ENCODE results near the gene IL1RAPL2.
"Not testable (repeated sequence)": the region's sequence is repeated elsewhere in the genome, so short reads cannot be mapped to it uniquely, and the experiment has no call there.

The IL1RAPL2 gene

DNA sequence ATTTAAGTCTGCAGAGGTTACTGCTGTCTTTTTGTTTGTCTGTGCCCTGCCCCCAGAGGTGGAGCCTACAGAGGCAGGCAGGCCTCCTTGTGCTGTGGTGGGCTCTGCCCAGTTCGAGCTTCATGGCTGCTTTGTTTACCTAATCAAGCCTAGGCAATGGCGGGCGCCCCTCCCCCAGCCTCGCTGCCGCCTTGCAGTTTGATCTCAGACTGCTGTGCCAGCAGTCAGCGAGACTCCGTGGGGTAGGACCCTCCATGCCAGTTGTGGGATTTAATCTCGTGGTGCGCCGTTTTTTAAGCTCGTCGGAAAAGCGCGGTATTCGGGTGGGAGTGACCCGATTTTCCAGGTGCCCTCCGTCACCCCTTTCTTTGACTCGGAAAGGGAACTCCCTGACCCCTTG lies 111.5 kb downstream of the IL1RAPL2 start:
- DNase-seq: not testable (repeated sequence)

DNA sequence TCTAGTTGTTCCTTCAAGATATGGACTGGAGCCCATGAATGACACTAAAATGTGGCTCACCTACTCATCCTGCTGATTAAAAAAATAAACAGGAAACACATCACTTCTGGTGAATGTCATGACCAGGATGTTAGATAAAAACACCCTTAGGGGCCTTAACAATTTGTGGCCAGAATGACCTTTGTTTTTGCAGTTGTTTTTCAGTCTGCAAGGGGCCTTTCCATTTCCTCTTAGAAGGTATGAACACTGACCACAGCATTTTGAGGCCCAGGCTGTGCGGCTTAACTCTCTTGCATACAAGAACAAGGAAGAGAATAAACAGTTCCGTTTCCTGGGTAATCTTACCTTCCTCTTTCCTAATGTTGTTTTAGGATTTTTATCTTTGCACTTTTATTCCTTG lies 113.2 kb downstream of the IL1RAPL2 start:
- no peak for DNase-seq

DNA sequence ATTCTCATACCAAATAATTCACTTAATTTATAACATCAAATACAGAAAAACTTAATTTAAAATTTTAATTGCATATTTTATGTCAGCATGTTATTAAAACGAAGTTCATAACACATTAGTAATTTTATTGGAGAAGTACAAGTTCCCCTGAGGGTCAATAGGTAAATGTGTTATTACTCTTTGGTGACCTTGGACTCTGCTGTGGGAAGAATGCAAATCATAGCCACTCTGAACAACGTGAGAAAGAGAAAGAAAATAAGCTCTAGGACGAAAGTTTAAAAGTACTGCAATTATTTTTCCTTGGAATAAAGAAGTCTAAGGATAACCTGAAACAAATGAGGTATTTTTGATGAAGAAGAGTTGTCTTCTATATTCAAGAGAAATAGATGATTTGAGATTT lies 115.2 kb downstream of the IL1RAPL2 start:
- DNase-seq: no peak

DNA sequence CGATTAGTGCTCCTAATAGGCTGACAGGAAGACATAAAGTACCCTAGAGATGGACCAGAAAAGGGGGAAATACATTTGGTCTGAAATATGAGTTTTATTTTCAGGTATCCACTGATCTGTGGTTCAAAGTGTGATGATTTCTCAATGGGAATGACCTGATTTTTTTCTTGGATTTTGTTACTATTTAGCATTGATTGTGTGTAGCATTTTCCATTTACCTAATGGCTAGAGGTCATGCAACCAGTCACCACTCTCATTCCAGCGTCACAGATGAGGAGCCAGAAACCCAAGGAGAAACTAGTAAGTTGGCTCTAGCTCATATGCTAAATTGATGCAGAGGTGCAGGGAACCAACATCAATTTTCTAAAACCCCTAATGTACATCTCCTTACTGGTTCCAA lies 118.1 kb downstream of the IL1RAPL2 start:
- DNase-seq: no peak

DNA sequence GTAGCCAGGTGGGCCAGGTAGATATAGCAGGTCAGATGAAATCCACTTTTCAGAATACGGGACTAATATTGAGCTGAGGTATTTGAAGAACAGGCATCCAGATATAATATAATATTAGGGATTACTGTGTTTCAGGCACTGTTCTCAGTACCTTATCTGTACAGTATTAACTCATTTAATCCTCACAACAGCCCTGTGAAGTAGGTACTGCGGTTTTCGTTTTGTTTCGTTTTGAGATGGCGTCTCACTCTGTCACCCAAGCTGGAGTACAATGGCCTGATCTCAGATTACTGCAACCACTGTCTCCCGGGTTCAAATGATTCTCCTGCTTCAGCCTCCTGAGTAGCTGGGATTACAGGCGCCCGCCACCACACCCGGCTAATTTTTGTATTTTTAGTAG lies 129.6 kb downstream of the IL1RAPL2 start:
- no peak for DNase-seq

DNA sequence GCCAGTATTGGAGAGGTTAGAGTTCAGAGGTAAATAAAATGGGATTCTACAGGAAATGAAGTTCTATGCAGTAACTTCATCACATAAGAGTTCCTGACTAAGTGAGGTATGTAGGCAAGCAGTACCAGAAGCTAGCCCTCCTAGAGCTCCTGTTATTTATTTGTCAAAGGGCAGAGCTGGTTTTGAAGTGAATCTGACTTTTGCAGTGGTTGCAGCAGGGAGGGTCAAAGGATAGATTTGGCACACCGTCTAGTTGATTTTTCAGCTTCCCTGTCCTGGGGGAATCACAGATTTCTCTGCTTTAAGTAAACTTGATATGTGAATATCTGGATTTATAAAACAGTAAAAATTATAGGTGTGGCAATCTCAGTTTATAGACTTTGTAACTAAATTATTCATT lies 130.7 kb downstream of the IL1RAPL2 start:
- no peak for DNase-seq

DNA sequence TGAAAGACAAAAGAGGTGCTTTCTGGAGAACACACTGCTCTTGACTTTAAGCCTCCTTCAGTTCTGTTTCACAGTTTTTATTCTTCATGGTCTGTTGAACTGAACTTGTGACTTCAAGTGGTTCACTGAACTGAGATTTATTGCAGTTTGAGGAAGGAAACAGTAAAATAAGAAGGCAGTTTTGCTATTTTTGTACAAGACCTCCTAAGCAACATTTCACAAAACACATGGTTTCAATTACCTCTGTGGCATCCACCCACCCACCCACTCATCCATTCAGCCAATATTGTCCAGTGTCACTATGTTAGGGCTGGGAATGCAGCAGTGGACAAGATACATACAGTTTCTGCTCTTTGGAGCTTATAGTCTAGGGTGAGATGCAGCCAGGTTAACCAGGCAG lies 131.3 kb downstream of the IL1RAPL2 start:
- no peak for DNase-seq

DNA sequence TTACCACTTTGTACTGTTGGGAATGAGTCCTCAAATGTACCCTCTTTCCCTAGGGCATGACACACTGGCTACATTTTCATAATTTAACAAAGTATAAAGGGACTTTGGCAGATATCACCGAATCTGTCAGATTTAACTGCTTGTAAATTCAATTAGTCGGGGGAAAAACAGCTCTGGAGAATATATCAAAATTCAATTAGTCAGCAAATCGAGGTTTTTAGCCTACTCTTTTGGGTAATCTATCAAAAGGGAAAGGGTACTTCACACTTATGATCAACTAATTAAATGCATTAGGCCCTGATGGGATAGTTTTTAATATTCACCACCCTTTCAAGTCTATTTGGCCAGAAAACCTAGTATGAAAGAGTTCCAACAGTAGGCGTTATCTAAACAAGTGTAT lies 141.0 kb downstream of the IL1RAPL2 start:
- DNase-seq: no peak

DNA sequence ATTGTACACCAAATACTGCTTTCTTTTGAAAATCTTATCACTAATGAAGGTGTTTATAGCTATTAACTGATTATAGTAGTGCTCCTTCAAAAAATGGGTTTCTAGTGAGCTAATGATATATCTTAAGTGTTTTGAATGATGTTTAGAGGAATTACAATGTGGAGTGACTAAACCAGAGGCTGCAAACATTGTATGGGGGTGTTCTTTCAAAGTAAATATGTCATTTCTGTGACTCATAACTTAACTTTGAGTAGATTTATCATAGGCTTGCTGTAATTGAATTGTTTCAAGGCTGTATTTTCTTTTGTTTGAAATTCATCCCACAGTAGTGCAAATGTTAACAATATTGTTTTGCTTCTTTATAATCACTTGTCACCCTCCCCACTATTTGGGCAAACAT lies 141.6 kb downstream of the IL1RAPL2 start:
- DNase-seq: no peak

DNA sequence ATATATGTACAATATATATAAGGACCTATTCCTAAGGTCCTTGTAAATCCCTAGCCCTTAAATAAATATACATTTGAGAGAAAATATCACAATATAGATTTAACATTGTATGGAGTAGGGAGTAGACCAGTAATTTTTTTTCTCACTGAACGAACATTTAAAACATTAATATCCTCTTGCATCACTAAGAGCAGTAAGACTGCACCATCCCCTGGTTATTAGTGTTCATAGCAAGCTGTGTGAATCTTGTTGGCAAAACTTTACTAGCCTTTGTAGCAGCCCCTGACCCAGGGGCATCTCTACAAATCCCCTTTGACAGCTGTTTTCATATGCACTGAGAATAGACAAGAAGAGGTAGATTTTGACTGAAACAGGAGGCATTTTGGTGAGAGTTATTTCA lies 146.5 kb downstream of the IL1RAPL2 start:
- no peak for DNase-seq

DNA sequence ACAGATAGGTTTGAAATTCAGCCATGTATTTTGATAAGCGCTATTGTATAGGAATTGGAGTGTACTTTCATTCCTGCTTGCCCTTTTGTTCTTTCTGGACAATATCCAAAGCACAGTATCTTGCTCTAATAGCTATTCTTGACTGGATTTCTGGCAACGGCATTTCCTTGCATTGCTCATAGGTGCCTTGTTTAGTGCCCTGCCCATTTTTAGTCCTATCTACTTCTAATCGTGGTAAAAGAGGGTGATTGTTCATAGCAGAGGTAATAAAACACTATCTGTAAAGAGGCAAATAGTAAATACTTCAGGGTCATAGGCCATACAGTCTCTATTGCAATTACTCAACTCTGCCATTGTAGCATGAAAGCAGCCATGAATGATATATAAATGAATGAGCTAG lies 155.9 kb downstream of the IL1RAPL2 start:
- DNase-seq: no peak

DNA sequence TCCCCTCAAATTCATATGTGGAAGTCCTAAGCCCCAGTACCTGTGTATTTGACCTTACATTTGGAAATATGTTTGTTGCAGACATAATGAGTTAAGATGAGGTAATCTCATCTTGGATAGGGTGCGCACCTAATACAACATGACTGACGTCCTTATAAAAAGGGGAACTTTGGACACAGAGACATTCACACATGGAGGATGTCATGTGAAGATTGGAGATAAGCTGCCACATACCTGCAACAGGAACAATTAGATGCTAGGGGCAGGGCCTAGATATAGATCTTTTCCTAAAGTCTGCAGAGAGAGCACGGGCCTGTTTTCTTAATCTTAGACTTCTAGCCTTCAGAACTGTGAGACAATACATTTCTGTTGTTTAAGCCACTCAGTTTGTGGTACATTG lies 162.5 kb downstream of the IL1RAPL2 start:
- DNase-seq: no peak

DNA sequence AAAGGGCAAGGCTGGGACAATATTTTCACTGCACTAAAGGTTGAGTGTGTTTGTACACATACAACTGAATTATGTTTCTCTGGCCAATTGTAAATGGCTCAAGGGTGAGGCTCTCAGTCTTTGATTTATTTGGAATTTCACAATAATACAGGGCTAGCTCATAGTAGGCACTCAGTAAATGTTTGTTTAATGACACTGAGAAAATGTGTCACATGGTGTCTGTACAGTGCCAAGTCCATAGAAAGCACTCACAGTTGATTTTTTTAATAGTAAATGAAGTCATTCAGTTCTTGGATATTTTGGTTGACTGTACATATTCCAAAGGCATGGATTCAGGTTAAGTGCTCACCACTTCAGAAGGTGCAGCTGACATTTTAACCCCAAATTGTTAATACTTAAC lies 176.4 kb downstream of the IL1RAPL2 start:
- no peak for DNase-seq

DNA sequence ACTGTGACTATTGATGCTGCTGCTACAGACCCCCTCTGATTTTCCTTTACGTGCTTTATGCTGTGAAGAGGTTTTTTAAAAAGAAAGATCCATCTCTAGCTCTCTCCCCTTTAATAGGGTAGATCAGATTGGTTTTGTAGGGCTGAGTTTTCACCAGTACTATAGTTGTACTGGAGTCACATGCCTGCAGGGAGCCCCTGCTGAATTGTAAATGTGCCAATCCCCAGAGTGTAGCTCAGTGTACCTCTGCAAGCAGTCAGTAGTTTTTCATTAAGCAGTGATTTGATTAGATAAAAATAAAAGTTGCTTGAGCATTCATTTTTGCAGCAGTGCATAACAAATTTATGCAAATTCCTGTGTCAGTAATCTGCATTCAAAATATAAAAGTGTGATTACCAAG lies 179.2 kb downstream of the IL1RAPL2 start:
- no peak for DNase-seq

DNA sequence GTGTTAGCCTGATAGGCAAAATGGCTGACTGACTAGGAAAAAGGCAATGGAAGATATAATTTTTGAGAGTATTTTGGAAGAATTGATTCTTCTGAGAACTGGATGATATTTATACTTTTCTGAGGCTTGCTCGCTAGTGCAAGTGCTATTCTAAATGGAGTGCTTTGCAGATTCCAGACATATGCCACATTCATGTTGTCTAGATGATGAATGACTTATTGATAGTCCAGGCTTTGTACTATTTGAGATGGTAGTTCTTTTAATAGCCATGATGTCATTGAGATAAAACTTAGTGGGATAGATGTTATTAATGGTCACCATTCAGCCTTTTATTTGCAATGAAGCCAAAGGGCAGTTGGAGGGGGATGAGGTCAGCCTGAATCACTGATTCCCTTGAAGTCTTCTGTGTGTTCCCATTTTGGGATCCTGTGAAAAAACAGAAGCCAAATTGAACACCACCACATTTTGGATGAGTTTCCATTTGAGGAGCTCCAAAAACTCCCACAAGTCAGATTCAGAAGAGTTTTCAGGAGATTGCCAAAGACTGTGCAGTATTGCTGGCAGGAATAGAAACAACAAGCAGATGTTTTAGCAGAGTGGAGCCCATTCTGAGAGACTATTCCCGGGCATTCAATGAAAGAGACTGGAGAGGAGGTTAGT lies 184.1 kb downstream of the IL1RAPL2 start:
- no peak for DNase-seq

DNA sequence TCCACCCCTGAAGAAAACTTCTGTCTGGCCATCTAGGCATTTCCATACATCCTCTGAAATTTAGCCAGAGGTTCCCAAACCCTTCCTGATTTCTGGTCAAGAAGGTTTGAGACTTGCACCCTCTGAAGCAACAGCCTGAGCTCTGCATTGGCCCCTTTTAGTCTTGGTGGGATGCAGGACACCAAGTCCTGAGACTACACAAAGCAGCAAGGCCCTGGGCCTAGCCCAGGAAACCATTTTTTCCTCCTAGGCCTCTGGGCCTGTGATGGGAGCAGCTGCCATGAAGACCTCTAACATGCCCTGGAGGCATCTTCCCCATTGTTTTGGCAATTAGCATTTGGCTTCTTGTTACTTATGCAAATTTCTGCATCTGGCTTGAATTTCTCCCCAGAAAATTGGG lies 196.6 kb downstream of the IL1RAPL2 start:
- no peak for DNase-seq

DNA sequence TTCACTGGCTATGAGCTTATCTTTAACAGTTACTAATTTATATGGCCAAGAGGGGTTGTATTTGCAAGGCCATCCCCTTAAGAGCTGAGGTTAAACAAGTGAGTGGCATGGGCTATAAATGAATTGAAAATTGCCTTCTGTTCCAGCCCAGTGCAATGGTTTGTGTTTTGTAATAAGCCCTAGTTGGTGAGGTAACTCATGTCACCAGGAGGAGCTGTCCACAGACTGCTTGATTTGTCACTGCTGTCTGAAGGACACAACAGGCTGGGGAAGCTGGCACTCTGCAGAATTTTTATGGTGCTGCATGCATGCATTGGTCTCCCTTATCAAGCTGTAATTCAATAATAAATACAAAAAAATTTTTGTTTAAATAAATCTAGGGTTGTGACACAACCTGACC lies 223.8 kb downstream of the IL1RAPL2 start:
- DNase-seq: no peak

DNA sequence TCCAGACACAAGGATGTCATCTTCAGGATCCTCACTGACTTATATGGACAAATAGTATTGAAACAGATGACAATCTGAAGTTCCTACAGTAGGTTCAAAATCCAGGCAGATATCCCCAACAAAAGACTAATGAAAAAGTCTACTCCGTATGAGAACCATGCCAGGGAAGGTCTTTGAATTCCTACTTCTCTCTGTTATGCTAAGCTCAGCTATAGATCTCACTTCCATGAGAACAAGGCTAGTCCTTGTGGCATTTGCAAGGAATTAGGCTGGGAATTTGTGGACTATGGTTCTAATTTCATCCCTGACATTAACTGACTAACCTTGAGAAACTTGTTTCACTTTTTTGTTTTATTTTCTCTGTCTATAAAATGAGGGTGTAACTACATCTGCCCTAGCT lies 229.8 kb downstream of the IL1RAPL2 start:
- DNase-seq: no peak

DNA sequence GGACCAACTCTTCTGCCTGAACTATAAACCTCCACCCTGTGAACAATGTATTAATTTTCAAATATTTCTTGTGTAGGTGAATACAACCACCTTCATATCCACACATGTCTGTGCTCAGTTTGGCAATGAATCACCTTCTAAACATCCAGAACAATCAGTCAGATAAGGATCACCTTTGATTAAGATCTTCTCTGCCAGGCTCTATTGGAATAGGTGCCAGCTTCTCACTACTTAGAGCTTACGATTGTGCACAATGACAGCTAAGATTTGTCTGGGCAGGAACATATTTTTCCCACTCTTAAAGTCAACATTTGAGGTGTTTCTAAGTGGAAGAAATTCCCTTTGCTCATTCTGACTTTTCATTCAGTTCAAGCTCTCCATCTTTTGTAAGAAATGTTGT lies 237.2 kb downstream of the IL1RAPL2 start:
- DNase-seq: no peak

DNA sequence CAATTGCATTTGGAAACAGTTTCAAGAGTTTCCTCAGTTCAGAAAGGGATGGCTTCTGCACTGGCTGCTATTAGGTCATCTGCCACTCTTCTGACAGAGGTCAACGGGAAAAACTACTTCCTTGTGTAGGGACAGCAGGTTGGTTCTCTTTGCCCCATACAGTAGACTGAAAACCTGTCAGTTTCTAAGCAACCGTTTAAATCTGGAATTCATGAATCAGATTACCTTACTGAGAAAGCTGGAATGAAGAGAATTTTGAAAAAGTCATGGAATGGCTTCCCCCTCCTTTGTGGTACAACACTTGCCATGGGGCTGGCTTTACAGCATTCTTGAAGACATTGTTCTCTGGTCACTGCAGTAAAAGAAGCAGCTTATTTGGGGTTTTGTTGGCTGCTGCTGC lies 240.3 kb downstream of the IL1RAPL2 start:
- no peak for DNase-seq

DNA sequence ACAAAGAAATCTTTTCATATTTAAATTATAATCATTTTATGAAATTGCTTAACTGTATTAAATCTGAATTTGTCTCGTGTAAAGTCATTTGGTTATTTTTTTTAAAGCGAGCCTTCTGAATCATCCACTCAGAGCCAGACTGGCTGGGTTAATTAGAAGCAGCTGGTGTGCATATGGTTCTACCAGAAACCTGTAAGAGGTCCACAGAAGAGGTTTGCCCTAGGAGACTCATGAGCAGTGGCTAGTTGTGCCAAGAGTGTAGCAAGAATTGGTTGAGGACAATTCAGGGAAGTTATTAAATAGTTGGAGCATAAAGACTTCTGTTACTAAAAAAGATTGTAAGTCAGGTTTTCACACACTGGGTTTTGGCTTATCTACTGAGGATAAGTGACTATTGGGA lies 267.4 kb downstream of the IL1RAPL2 start:
- DNase-seq: no peak

DNA sequence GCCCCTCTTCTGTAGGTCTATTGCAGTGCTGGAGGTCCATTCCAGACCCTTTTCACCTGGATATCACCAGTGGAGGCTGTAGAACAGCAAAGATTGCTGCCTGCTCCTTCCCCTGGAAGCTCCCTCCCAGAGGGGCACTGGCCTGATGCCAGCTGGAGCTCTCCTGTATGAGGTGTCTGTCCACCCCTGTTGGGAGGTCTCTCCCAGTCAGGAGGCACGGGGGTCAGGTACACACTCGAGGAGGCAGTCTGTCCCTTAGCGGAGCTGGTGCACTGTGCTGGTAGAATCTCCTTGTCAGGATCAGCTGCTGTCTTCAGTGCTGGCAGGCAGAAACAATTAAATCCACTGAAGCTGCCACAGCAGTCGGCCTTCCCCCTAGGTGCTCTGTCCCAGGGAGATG lies 276.6 kb downstream of the IL1RAPL2 start:
- DNase-seq: no peak

DNA sequence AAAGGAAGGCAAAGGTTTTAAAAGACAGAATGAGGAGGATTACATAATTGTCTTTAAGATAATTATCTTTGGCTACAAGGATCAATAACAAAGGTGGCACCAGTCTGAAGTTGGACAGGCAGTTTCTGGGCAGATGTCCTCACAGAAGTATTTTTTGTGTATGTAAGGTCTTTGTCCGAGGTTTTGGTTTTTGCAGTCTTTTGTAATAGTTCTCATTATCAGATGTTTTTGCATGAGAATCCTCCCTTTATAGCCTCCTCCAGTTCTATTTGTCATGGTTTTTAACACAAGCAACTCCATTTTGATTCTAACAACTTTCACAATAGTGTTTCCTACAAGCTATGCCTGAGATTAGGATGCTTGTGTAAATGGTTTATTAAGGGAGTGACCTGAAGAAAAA lies 286.2 kb downstream of the IL1RAPL2 start:
- no peak for DNase-seq

DNA sequence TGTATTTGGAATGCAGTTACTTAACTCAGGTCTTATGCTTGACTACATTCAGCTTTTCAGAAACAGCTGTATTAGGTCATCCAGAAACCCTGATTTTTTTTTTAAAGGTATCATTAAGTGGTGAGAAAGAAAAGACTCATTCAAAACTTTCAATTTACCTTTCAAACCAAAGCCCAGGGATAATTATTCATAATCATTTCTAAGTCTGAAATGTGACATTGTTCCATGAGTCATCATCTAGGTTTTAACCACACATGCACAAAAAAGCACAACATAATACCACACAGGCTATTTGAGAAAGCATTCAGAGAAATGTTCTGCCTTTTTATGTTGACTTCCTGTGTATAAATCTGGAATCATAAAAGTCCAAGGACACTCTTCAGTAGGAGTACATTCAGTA lies 288.2 kb downstream of the IL1RAPL2 start:
- DNase-seq: no peak

DNA sequence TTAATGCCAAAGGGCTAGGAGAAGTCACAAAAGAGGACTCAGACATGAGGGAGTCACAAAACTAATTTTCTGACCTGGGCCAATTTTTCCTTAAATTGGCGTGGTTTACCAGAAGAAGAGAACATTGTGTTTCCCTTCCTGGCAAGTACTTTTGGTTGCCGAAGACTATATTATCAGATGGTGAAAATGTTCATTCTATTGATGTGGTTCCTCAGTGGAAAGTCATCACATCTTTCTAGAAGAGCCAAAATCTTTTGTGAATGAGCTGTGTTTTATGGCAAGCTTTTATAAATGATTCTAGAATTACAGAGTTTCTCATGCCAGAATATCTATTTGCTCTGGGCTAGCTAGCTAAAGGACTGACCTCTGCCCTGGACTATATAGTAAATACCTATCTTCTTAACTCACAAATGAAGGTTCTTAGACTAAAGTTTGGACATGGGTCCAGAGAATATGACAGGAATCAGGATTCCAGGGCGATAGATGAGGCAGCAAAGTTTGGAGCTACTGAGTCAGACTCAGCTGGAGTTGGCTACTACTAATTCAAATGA lies 288.9 kb downstream of the IL1RAPL2 start:
- no peak for DNase-seq

DNA sequence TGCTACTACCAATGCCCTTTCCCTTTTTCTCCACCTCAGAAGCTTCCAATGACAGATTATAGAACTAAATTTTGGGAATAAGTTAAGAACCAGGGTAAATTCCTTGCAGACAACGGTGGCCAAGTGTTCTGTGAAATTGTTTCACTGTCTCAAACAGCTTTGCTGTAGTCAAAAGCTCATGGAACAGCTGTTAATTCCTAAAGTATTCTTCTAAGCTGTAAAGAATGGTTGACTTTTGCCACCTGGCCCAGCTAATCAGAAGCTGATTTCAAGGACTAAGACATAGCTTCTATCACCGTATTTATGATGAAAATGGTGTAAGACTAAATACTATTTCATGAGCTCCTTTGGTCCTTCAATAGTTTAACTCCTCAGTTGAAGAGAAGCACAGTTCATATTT lies 297.5 kb downstream of the IL1RAPL2 start:
- DNase-seq: no peak
